Neural cell (in vitro differentiated cells): ENCODE data around the gene RASEF. TPM values are rescaled to one million over a fixed set of nuclear protein-coding genes. Genes with fewer than 3 reads are reported as not detected.

Experiments
- H2AFZ ChIP-seq: fragments of 200-600, 300-800 bp; sonication (generic), shearing (Covaris generic); 2 replicates; pipeline ENCODE4 v1.6.0; 2014; ENCODE audit warnings: low read depth, mild to moderate bottlenecking, antibody characterized with exemption, low read length, moderate library complexity
- H3F3A ChIP-seq: fragments of 200-600 bp; shearing (Covaris generic); 2 replicates; pipeline ENCODE4 v1.6.1; 2016; ENCODE audit warnings: mild to moderate bottlenecking, moderate library complexity, mixed read lengths, antibody characterized with exemption, low read length; ENCODE audit not compliant: insufficient read depth, poor library complexity, severe bottlenecking
- H3K27ac ChIP-seq: fragments of 200-600, 300-800 bp; sonication (generic), shearing (Covaris generic); 2 replicates; pipeline ENCODE4 v1.5.1; 2014; ENCODE audit warnings: mild to moderate bottlenecking, low read length, moderate library complexity
- H3K27me3 ChIP-seq: fragments of 300-800, 200-600 bp; sonication (generic), shearing (Covaris generic); 2 replicates; pipeline ENCODE4 v1.6.0; 2014; ENCODE audit warnings: mild to moderate bottlenecking, low read depth, low read length, moderate library complexity; ENCODE audit not compliant: insufficient read depth
- H3K36me3 ChIP-seq: fragments of 300-800, 200-600 bp; sonication (generic), shearing (Covaris generic); 2 replicates; pipeline ENCODE4 v1.5.1; 2014; ENCODE audit warnings: mild to moderate bottlenecking, antibody characterized with exemption, low read length, moderate library complexity; ENCODE audit not compliant: insufficient read depth
- H3K4me2 ChIP-seq: fragments of 300-800, 200-600 bp; sonication (generic), shearing (Covaris generic); 2 replicates; pipeline ENCODE4 v1.6.0; 2014; ENCODE audit warnings: mild to moderate bottlenecking, low read length
- H3K4me3 ChIP-seq: fragments of 300-800, 200-600 bp; sonication (generic), shearing (Covaris generic); 2 replicates; pipeline ENCODE4 v1.5.1; 2014; ENCODE audit warnings: mild to moderate bottlenecking, low read length, moderate library complexity
- H3K79me2 ChIP-seq: fragments of 200-600 bp; shearing (Covaris generic); replicated peaks from 2 replicates; pipeline ENCODE4 v1.6.0; 2014; ENCODE audit warnings: mild to moderate bottlenecking, low read length, moderate library complexity; ENCODE audit not compliant: insufficient read depth
- H3K9ac ChIP-seq: fragments of 300-800, 200-600 bp; sonication (generic), shearing (Covaris generic); 2 replicates; pipeline ENCODE4 v1.6.1; 2016; ENCODE audit warnings: mild to moderate bottlenecking, low read length, mixed read lengths
- H3K9me2 ChIP-seq: fragments of 200-600 bp; shearing (Covaris generic); 2 replicates; pipeline ENCODE4 v1.6.1; 2016; ENCODE audit warnings: mild to moderate bottlenecking, low read length, mixed read lengths; ENCODE audit not compliant: insufficient read depth
- H3K9me3 ChIP-seq: fragments of 200-600, 300-800 bp; sonication (generic), shearing (Covaris generic); 2 replicates; pipeline ENCODE4 v1.6.1; 2016; ENCODE audit warnings: mild to moderate bottlenecking, mixed run types, low read length, moderate library complexity, mixed read lengths
- H4K20me1 ChIP-seq: fragments of 200-600 bp; shearing (Covaris generic); 2 replicates; pipeline ENCODE4 v1.6.1; 2016; ENCODE audit warnings: mild to moderate bottlenecking, mixed run types; ENCODE audit not compliant: insufficient read depth
- EP300 ChIP-seq: fragments of 450-650 bp; conservative IDR thresholded peaks from 2 replicates; pipeline ENCODE4 v1.6.1; 2014; ENCODE audit warnings: antibody characterized with exemption, mild to moderate bottlenecking, moderate library complexity; ENCODE audit not compliant: poor library complexity, severe bottlenecking
- EZH2 ChIP-seq: fragments of 200-600, 300-800 bp; shearing (Covaris generic), sonication (generic); IDR thresholded peaks from 2 replicates; pipeline ENCODE4 v1.6.1; 2014; ENCODE audit warnings: antibody characterized with exemption, low read length, borderline replicate concordance, mild to moderate bottlenecking; ENCODE audit not compliant: insufficient read depth, poor library complexity, severe bottlenecking
- MXI1 ChIP-seq: fragments of 450-650 bp; conservative IDR thresholded peaks from 2 replicates; pipeline ENCODE4 v1.6.1; 2014; ENCODE audit warnings: antibody characterized with exemption, mild to moderate bottlenecking; ENCODE audit not compliant: poor library complexity, severe bottlenecking
- POLR2AphosphoS5 ChIP-seq: IDR thresholded peaks from 2 replicates; pipeline ENCODE4 v1.6.1; 2012
- RAD21 ChIP-seq: fragments of 450-650 bp; conservative IDR thresholded peaks from 2 replicates; pipeline ENCODE4 v1.6.1; 2014; ENCODE audit warnings: antibody characterized with exemption, mild to moderate bottlenecking, moderate library complexity
- SMC3 ChIP-seq: fragments of 450-650 bp; conservative IDR thresholded peaks from 2 replicates; pipeline ENCODE4 v1.6.1; 2014; ENCODE audit warnings: antibody characterized with exemption, mild to moderate bottlenecking, moderate library complexity; ENCODE audit not compliant: poor library complexity
- TAF1 ChIP-seq: IDR thresholded peaks from 2 replicates; pipeline ENCODE4 v1.6.1; 2012; ENCODE audit warnings: low read depth
- polyA plus RNA-seq: library from polyadenylated mRNA; depleted of rRNA; stranded (reverse); fragments of >200 nt; gene quantifications from 2 replicates; pipeline ENCODE4 v1.2.3, GENCODE V29; 2014
- TF ChIP-seq, protein P1 (sequence below): fragments of 450-650 bp; IDR thresholded peaks from 2 replicates; pipeline ENCODE4 v1.5.1; 2014; ENCODE audit warnings: antibody characterized with exemption, mild to moderate bottlenecking, moderate library complexity; ENCODE audit not compliant: poor library complexity, severe bottlenecking
- TF ChIP-seq, protein P2 (sequence below): IDR thresholded peaks from 2 replicates; pipeline ENCODE4 v1.6.1; 2012; ENCODE audit warnings: borderline replicate concordance

The RASEF gene
- polyA plus RNA-seq, 1 donor from 2014 or later: 0.12 TPM

DNA sequence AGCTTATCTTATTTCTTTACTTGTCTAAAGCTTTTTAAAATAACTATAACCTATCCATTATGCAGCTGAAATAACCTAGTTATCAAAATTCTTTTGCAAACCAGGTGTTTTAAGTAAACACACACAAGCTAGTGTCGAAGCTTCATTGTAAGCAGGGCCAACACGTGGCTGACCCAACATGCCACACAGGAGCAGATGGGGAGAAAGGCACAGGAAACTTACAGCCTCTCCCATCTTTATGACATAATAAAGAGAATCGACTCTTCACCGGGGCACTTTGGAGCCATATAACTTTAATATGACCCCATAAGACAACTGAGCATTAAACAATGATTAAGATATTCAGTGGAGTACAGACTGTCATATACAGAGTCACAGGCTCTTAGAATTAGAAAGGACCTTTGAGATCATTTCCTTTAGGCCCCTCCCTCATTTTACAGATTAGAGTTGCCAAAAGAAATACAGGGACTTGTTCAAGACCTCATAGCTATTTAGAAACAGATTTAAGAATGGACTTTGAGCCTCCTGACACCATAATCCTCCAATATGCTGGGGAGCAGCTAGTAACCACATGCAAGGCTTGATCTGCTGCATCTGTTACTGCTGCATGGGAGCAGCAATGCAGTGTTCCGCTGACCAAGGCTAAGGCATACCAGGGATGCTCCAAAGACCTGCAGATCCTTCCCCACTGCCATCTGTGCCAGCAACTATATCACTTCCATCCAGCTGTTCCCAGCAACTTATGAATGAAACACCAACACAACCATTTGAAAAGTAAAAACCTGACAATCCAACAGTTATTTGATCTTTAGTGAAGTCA is 75.4 kb downstream of the RASEF start:
- Histone ChIP-seq H3K9ac (no peak overlapping the region), H3K9me3 (no peaks in the 10 kb centered on the region), H4K20me1 (no peaks in the 10 kb centered on the region), H3K79me2 (no peaks in the 10 kb centered on the region), H3K36me3 (no peaks in the 10 kb centered on the region), H2AFZ (no peak overlapping the region), H3F3A (no peaks in the 10 kb centered on the region), H3K4me3 (no peak overlapping the region), H3K27ac (no peak overlapping the region), H3K4me2 (no peak overlapping the region), H3K27me3 (peaks cover 11% of the 10 kb centered on the region), H3K9me2 (no peaks in the 10 kb centered on the region)
- TF ChIP-seq, protein P1, sequence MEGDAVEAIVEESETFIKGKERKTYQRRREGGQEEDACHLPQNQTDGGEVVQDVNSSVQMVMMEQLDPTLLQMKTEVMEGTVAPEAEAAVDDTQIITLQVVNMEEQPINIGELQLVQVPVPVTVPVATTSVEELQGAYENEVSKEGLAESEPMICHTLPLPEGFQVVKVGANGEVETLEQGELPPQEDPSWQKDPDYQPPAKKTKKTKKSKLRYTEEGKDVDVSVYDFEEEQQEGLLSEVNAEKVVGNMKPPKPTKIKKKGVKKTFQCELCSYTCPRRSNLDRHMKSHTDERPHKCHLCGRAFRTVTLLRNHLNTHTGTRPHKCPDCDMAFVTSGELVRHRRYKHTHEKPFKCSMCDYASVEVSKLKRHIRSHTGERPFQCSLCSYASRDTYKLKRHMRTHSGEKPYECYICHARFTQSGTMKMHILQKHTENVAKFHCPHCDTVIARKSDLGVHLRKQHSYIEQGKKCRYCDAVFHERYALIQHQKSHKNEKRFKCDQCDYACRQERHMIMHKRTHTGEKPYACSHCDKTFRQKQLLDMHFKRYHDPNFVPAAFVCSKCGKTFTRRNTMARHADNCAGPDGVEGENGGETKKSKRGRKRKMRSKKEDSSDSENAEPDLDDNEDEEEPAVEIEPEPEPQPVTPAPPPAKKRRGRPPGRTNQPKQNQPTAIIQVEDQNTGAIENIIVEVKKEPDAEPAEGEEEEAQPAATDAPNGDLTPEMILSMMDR: no peak
- TF ChIP-seq EZH2 (no peak), RAD21 (no peak), SMC3 (no peak), POLR2AphosphoS5 (no peak), TAF1 (no peak), EP300 (no peak)
- TF ChIP-seq, protein P2, sequence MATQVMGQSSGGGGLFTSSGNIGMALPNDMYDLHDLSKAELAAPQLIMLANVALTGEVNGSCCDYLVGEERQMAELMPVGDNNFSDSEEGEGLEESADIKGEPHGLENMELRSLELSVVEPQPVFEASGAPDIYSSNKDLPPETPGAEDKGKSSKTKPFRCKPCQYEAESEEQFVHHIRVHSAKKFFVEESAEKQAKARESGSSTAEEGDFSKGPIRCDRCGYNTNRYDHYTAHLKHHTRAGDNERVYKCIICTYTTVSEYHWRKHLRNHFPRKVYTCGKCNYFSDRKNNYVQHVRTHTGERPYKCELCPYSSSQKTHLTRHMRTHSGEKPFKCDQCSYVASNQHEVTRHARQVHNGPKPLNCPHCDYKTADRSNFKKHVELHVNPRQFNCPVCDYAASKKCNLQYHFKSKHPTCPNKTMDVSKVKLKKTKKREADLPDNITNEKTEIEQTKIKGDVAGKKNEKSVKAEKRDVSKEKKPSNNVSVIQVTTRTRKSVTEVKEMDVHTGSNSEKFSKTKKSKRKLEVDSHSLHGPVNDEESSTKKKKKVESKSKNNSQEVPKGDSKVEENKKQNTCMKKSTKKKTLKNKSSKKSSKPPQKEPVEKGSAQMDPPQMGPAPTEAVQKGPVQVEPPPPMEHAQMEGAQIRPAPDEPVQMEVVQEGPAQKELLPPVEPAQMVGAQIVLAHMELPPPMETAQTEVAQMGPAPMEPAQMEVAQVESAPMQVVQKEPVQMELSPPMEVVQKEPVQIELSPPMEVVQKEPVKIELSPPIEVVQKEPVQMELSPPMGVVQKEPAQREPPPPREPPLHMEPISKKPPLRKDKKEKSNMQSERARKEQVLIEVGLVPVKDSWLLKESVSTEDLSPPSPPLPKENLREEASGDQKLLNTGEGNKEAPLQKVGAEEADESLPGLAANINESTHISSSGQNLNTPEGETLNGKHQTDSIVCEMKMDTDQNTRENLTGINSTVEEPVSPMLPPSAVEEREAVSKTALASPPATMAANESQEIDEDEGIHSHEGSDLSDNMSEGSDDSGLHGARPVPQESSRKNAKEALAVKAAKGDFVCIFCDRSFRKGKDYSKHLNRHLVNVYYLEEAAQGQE: no peak

DNA sequence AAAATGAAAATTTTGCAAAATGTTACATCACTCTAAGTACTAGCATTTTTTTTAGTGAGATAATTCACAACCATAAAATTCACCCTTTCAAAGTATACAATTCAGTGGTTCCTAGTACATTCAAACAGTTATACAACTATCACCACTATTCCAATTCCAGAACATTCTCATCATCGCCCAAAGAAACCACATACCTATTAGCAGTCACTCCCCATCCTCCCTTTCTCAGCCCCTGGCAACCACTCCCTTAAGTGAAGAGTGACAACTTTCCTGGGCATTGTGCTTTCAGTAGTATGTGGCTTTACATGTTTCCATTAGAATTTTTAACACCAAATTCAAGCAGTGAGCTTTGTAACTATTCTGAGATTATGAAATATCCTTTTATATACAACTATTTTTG is 81.4 kb downstream of the RASEF start:
- no peaks in the 10 kb centered on the region for H3K27me3 ChIP-seq
- no peak overlapping the region for H3K4me3 ChIP-seq
- no peak overlapping the region for H3K27ac ChIP-seq
- H3K9ac ChIP-seq: no peak overlapping the region
- H3K9me2 ChIP-seq: no peaks in the 10 kb centered on the region
- no peaks in the 10 kb centered on the region for H3K36me3 ChIP-seq
- no peaks in the 10 kb centered on the region for H3K9me3 ChIP-seq
- no peak for TF ChIP-seq EZH2
- TF ChIP-seq, protein P2: no peak
- no peak for TF ChIP-seq TAF1
- TF ChIP-seq EP300: no peak
- no peak for TF ChIP-seq RAD21
- TF ChIP-seq, protein P1: no peak
- TF ChIP-seq POLR2AphosphoS5: no peak
- no peak for TF ChIP-seq MXI1
- no peak for TF ChIP-seq SMC3
- H2AFZ ChIP-seq: no peak overlapping the region
- no peaks in the 10 kb centered on the region for H4K20me1 ChIP-seq
- no peaks in the 10 kb centered on the region for H3K79me2 ChIP-seq
- no peak overlapping the region for H3K4me2 ChIP-seq
- H3F3A ChIP-seq: no peaks in the 10 kb centered on the region
